ENCODE results near the gene LRRC40. TPM values are rescaled to one million over a fixed set of nuclear protein-coding genes. Genes with fewer than 3 reads are reported as not detected.

LRRC40 gene
- total RNA-seq, 2 donors from 2014 or later = 26.8 to 29.2 TPM

GRCh38 chr1:70169018-70169839 is 36.1 kb downstream of the LRRC40 start:
- H3K9me3 ChIP-seq (ENCODE audit: control insufficient read depth, low read length) = no peaks in the 10 kb centered on the region
- TF ChIP-seq CTCF (conservative IDR thresholded peaks at IDR 0.05) = no peak
- WGBS, 2 experiments (ENCODE audit: insufficient coverage in 1 of 2, insufficient read length in 1 of 2) = 83 to 85% methylated on average over 2 to 4 of the region's 5 CpGs

GRCh38 chr1:70168283-70168682 is 37.1 kb downstream of the LRRC40 start:
- Mint-ChIP-seq H3K4me3 (no peak overlapping the region), H3K4me1 (peaks cover 17% of the 10 kb centered on the region), H3K36me3 (ENCODE audit: low read depth) (peaks cover 11% of the 10 kb centered on the region), H3K9me3 (peaks cover 4% of the 10 kb centered on the region), H3K27me3 (ENCODE audit: insufficient read depth) (no peaks in the 10 kb centered on the region), H3K27ac (peak overlapping the region; percentile 62)
- Histone ChIP-seq H3K9ac (ENCODE audit: extremely low read depth, low read length, poor library complexity, severe bottlenecking) (no peak overlapping the region), H3K9me3 (ENCODE audit: control insufficient read depth, low read length) (no peaks in the 10 kb centered on the region), H3K27ac (ENCODE audit: low read depth, low read length) (no peak overlapping the region), H3K4me3 (ENCODE audit: low read length) (no peak overlapping the region), H3K27me3 (ENCODE audit: control insufficient read depth, insufficient read depth, low read length, poor library complexity, severe bottlenecking) (no peaks in the 10 kb centered on the region), H3K36me3 (ENCODE audit: control insufficient read depth, insufficient read depth, low read length) (peaks cover 8% of the 10 kb centered on the region), H3K4me1 (ENCODE audit: control insufficient read depth, insufficient read depth, low read length) (peaks cover 8% of the 10 kb centered on the region)
- no peak for TF ChIP-seq CTCF (conservative IDR thresholded peaks at IDR 0.05)
- DNase-seq = no peak

More at GRCh38 chr1:70169018-70169839, 36.1 kb downstream of the LRRC40 start:
- H3K36me3 ChIP-seq (ENCODE audit: control insufficient read depth, insufficient read depth, low read length) = peaks cover 11% of the 10 kb centered on the region
- DNase-seq = no peak
- H3K27me3 ChIP-seq (ENCODE audit: control insufficient read depth, insufficient read depth, low read length, poor library complexity, severe bottlenecking) = no peaks in the 10 kb centered on the region
- Mint-ChIP-seq H3K9me3 (peaks cover 4% of the 10 kb centered on the region), H3K4me1 (peaks cover 17% of the 10 kb centered on the region), H3K4me3 (peak overlapping the region; percentile 15), H3K36me3 (ENCODE audit: low read depth) (peaks cover 9% of the 10 kb centered on the region), H3K27ac (peak overlapping the region; percentile 79), H3K27me3 (ENCODE audit: insufficient read depth) (no peaks in the 10 kb centered on the region)
- peak overlapping the region; percentile 30 for H3K4me3 ChIP-seq (ENCODE audit: low read length)
- no peak overlapping the region for H3K9ac ChIP-seq (ENCODE audit: extremely low read depth, low read length, poor library complexity, severe bottlenecking)
- H3K27ac ChIP-seq (ENCODE audit: low read depth, low read length) = no peak overlapping the region
- H3K4me1 ChIP-seq (ENCODE audit: control insufficient read depth, insufficient read depth, low read length) = peaks cover 8% of the 10 kb centered on the region

- no peak for DNase-seq
- H3K27ac ChIP-seq (ENCODE audit: low read depth, low read length) = no peak overlapping the region
- no peak overlapping the region for H3K9ac ChIP-seq (ENCODE audit: extremely low read depth, low read length, poor library complexity, severe bottlenecking)
- H3K36me3 ChIP-seq (ENCODE audit: control insufficient read depth, insufficient read depth, low read length) = peaks cover 7% of the 10 kb centered on the region
- Mint-ChIP-seq H3K36me3 (ENCODE audit: low read depth) (peaks cover 23% of the 10 kb centered on the region), H3K9me3 (peaks cover 2% of the 10 kb centered on the region), H3K4me3 (no peak overlapping the region), H3K27ac (no peak overlapping the region), H3K4me1 (peaks cover 15% of the 10 kb centered on the region), H3K27me3 (ENCODE audit: insufficient read depth) (no peaks in the 10 kb centered on the region)
- no peak for TF ChIP-seq CTCF (conservative IDR thresholded peaks at IDR 0.05)
- H3K4me3 ChIP-seq (ENCODE audit: low read length) = no peak overlapping the region
- H3K27me3 ChIP-seq (ENCODE audit: control insufficient read depth, insufficient read depth, low read length, poor library complexity, severe bottlenecking) = no peaks in the 10 kb centered on the region
- WGBS, 2 experiments (ENCODE audit: insufficient coverage in 1 of 2, insufficient read length in 1 of 2) = 98% methylated on average over 4 of the region's 4 CpGs; no CpG with 5 or more reads in 1 of the 2 experiments
- H3K9me3 ChIP-seq (ENCODE audit: control insufficient read depth, low read length) = peaks cover 3% of the 10 kb centered on the region
- H3K4me1 ChIP-seq (ENCODE audit: control insufficient read depth, insufficient read depth, low read length) = peaks cover 8% of the 10 kb centered on the region
These were observed 41.0 kb downstream of the LRRC40 start for GRCh38 chr1:70164350-70164749.

Data from endodermal cell (in vitro differentiated cells).